ENCODE measurements around the gene TMEM272. TPM values are rescaled to one million over a fixed set of nuclear protein-coding genes. Genes with fewer than 3 reads are reported as not detected.

Gene TMEM272
- total and polyA plus RNA-seq, 7 donors = 0.17 to 0.49 (median 0.27) TPM; not detected in 1

- no peak for ATAC-seq
- TF ChIP-seq, protein P1, sequence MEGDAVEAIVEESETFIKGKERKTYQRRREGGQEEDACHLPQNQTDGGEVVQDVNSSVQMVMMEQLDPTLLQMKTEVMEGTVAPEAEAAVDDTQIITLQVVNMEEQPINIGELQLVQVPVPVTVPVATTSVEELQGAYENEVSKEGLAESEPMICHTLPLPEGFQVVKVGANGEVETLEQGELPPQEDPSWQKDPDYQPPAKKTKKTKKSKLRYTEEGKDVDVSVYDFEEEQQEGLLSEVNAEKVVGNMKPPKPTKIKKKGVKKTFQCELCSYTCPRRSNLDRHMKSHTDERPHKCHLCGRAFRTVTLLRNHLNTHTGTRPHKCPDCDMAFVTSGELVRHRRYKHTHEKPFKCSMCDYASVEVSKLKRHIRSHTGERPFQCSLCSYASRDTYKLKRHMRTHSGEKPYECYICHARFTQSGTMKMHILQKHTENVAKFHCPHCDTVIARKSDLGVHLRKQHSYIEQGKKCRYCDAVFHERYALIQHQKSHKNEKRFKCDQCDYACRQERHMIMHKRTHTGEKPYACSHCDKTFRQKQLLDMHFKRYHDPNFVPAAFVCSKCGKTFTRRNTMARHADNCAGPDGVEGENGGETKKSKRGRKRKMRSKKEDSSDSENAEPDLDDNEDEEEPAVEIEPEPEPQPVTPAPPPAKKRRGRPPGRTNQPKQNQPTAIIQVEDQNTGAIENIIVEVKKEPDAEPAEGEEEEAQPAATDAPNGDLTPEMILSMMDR (IDR thresholded peaks at IDR 0.05) = no peak
- H3K27me3 ChIP-seq (ENCODE audit: insufficient read depth in 3 of 3, low read length in 2 of 3) = no peaks in the 10 kb centered on the region
- WGBS, 3 donors = 84 to 90% (median 88%) methylated on average over 7 of the region's 7 CpGs
- no peak for DNase-seq
- intact Hi-C loops (cut with DNase I) = loop anchor here in 1 of 2 donors (10.0 kb wide), 1 partner anchor 362 kb away; no protein-coding TSS in a partner anchor
- no peak overlapping the region for H3K4me3 ChIP-seq
- peaks cover 10% of the 10 kb centered on the region for H3K4me1 ChIP-seq
- peaks cover 0 to 35% of the 10 kb centered on the region in 2 donors for H3K36me3 ChIP-seq (ENCODE audit: insufficient read depth in 1 of 2, low read depth in 1 of 2)
- H3K27ac ChIP-seq = no peak overlapping the region
- no peaks in the 10 kb centered on the region for H3K9me3 ChIP-seq
Observed at GRCh38 chr13:51796546-51796945, 48.4 kb downstream of the TMEM272 start.

GRCh38 chr13:51795419-51795818 is 49.6 kb downstream of the TMEM272 start:
- intact Hi-C loops (cut with DNase I) = loop anchor here in 1 of 2 donors (10.0 kb wide), 1 partner anchor 361 kb away; no protein-coding TSS in a partner anchor
- no peak overlapping the region for H3K4me3 ChIP-seq
- H3K36me3 ChIP-seq (ENCODE audit: insufficient read depth in 1 of 2, low read depth in 1 of 2) = peaks cover 0 to 35% of the 10 kb centered on the region in 2 donors
- H3K27me3 ChIP-seq (ENCODE audit: insufficient read depth in 3 of 3, low read length in 2 of 3) = no peaks in the 10 kb centered on the region
- H3K9me3 ChIP-seq = no peaks in the 10 kb centered on the region
- no peak for ATAC-seq
- no peak overlapping the region for H3K27ac ChIP-seq
- DNase-seq = no peak
- no peaks in the 10 kb centered on the region for H3K4me1 ChIP-seq
- TF ChIP-seq, protein P1 (IDR thresholded peaks at IDR 0.05) = no peak
- 95 to 97% (median 95%) methylated on average over 2 of the region's 2 CpGs for WGBS, 3 donors

DNA sequence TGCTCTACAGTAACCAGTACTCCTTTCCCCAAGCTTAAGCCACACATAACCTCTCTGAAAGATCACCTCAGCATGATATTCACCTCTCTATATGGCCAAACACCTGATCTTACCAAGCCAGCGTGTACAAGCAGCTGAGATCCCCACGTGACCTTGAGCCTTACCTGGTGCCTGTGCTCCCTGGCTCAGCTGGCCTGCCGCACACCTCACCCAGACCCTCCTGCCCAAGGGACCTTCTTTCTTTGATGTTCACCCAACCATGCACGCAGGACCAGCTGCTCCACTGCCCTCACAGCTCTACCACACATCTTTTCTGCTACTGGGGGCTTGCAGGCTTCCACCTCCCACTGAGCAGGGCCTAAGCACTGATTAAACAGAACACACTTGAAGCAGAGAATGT is 50.0 kb downstream of the TMEM272 start:
- H3K27me3 ChIP-seq (ENCODE audit: insufficient read depth in 3 of 3, low read length in 2 of 3) = no peaks in the 10 kb centered on the region
- H3K36me3 ChIP-seq (ENCODE audit: insufficient read depth in 1 of 2, low read depth in 1 of 2) = peaks cover 2 to 35% of the 10 kb centered on the region in 2 donors
- TF ChIP-seq, protein P1 (IDR thresholded peaks at IDR 0.05) = no peak
- H3K4me3 ChIP-seq = no peak overlapping the region
- WGBS, 3 donors = 53 to 92% (median 86%) methylated on average over 4 of the region's 4 CpGs
- no peaks in the 10 kb centered on the region for H3K9me3 ChIP-seq
- no peak overlapping the region for H3K27ac ChIP-seq
- H3K4me1 ChIP-seq = no peaks in the 10 kb centered on the region
- ATAC-seq = no peak
- intact Hi-C loops (cut with DNase I) = loop anchor here in 1 of 2 donors (10.0 kb wide), 1 partner anchor 360 kb away; no protein-coding TSS in a partner anchor
- no peak for DNase-seq

DNA sequence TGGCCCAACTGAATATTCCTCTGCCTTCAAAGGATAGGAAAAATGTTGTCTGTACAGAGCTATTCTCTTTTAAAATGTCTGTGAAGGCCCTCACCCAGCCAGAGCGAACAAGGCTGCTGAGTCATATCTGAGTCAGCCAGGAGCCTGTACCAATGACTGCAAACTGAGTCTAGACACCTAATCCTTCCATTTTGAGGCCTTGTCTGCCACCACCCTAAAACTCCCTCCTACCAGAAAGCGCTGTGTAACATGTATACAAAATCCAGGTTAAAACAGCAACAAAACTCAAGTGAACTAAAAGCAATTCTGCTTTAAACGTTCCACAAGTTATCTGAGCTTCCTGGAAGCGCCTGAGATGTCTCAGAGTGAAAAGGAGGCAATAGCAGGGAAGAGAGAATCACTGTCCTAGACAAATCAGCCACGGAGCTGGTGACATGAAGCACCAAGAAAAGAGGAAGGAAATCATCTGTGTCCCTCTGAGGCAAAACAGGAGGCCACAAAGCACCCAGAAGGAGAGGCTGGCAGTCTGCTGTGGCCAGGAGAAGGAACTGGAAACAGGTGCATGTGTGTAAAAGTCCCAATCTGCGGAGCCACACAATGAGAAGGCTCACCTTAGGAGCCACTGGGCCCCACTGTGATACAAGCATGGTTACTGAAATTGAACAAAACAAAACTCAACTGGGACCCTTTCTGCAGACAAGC is 51.3 kb downstream of the TMEM272 start:
- Histone ChIP-seq H3K27ac (no peak overlapping the region), H3K4me1 (no peaks in the 10 kb centered on the region), H3K4me3 (no peak overlapping the region), H3K27me3 (ENCODE audit: insufficient read depth in 3 of 3, low read length in 2 of 3) (no peaks in the 10 kb centered on the region), H3K36me3 (ENCODE audit: insufficient read depth in 1 of 2, low read depth in 1 of 2) (peaks cover 2 to 35% of the 10 kb centered on the region in 2 donors), H3K9me3 (no peaks in the 10 kb centered on the region)
- DNase-seq = no peak
- 70 to 81% (median 75%) methylated on average over 6 of the region's 6 CpGs for WGBS, 3 donors
- intact Hi-C loops (cut with DNase I) = loop anchor here in 1 of 2 donors (10.0 kb wide), 1 partner anchor 359 kb away; no protein-coding TSS in a partner anchor
- TF ChIP-seq, protein P1 (IDR thresholded peaks at IDR 0.05) = no peak
- ATAC-seq = peak in 2 of 4 donors; percentile 53 to 61

All from psoas muscle (tissue), 8 donors.